ENCODE measurements around the gene PLAC8L1.

Gene PLAC8L1

DNA sequence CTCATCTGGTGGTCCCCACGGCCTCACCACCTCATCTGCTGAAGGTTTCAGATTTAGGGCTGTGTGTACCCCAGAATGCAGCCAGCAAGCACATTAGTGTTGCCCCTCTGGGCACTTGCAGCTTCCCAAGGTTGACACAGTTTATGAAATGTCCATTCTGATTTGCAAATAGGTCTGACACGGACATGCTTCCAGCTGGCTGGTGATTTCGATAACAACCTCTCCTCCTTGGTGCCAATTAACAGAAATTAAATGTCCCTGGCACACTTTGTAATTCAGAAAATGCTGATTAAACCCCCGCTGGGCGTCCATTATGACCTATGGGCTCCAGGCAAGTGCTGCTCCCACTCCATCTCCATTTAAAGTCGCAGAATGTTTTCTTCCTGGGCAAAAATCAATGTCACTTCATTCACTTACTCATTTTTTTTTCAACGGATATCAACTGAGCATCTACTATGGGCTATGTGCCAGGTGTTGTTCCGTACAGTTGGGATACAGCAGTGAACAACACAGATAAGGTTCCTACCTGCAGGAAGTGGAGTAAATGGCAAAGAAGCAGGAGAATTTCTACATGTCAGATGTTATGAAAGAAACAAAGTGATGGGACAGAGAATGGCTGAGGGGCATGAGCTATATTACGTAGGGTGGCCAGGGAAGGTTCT lies 32.0 kb downstream of the PLAC8L1 start:
- CTCF ChIA-PET, result no interaction called here

DNA sequence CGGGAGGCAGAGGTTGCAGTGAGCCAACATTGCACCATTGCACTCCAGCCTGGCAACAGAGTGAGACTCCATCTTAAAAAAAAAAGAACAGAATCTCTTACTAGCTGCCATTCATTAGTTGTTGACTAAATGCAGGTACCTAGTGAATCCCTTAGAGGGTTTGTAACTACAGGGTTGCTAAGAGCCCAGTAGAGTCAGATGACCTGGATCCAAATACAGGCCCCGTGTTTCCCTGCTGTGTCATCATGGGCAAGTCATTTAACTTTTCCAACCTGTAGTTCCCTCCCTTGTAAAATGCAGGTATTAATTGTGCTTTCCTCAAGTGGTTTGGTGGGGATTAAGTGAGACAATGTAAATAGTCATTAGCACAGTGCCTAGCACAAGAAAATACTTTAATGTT lies 32.8 kb downstream of the PLAC8L1 start:
- TF ChIP-seq, protein P1, sequence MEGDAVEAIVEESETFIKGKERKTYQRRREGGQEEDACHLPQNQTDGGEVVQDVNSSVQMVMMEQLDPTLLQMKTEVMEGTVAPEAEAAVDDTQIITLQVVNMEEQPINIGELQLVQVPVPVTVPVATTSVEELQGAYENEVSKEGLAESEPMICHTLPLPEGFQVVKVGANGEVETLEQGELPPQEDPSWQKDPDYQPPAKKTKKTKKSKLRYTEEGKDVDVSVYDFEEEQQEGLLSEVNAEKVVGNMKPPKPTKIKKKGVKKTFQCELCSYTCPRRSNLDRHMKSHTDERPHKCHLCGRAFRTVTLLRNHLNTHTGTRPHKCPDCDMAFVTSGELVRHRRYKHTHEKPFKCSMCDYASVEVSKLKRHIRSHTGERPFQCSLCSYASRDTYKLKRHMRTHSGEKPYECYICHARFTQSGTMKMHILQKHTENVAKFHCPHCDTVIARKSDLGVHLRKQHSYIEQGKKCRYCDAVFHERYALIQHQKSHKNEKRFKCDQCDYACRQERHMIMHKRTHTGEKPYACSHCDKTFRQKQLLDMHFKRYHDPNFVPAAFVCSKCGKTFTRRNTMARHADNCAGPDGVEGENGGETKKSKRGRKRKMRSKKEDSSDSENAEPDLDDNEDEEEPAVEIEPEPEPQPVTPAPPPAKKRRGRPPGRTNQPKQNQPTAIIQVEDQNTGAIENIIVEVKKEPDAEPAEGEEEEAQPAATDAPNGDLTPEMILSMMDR (IDR thresholded peaks at IDR 0.05; ENCODE audit: control extremely low read depth, extremely low read depth, low read depth, missing control alignments), result no peak
- ChIA-PET POLR2A (no interaction called here), CTCF (no interaction called here)
- no peak for DNase-seq (ENCODE audit: extremely low spot score)

More for the DNA sequence above, 32.0 kb downstream of the PLAC8L1 start:
- POLR2A ChIA-PET, result no interaction called here
- TF ChIP-seq, protein P1 (IDR thresholded peaks at IDR 0.05; ENCODE audit: control extremely low read depth, extremely low read depth, low read depth, missing control alignments), result no peak
- no peak for DNase-seq (ENCODE audit: extremely low spot score)

DNA sequence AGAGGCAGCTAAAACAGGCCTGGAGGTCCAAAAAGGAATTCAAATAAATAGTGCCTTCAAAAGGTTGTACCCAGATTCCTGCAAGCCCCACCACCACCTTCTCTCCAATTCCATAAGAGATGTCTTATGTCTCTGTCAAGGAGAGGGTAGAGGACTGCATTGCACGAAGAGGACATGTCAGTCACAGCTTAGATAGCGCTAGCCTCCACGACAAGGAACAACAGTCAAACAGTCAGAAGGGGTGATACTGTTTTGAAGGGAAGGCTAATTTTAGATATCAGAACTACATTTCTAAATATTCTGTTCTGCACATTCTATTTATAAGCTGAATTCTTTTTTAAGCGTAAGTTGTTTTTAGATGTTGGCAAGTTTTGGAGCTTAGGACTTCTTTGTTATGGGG lies 34.2 kb downstream of the PLAC8L1 start:
- POLR2A ChIA-PET, result no interaction called here
- TF ChIP-seq, protein P1 (IDR thresholded peaks at IDR 0.05; ENCODE audit: control extremely low read depth, extremely low read depth, low read depth, missing control alignments), result no peak
- CTCF ChIA-PET, result interaction anchor here (1.3 to 1.6 kb wide), 4 partner anchors 12 to 28 kb away, joined by 3 to 5 read pairs (median 4); no protein-coding TSS in a partner anchor
- no peak for DNase-seq (ENCODE audit: extremely low spot score)

DNA sequence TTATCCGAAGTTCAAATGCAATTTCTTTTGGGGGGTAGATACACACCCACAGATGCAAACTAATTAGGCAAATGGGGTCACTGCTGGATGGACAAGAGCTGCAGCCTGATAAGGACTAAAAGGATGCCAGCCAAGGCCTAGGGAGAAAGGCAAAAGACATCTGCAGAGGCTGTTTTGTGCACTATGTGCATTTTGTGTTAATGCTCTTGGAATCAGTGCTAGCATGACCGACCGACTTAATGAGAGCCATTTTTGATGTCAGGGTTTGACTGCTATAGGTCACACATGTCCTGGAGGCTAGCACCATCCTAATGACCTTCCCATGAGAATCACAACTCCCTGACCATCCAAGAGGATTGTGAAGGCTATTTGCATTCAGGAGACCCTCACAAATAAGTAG lies 34.6 kb downstream of the PLAC8L1 start:
- ChIA-PET CTCF (interaction anchor here (1.3 to 1.6 kb wide), 4 partner anchors 13 to 28 kb away, joined by 3 to 5 read pairs (median 4); no protein-coding TSS in a partner anchor), POLR2A (no interaction called here)
- no peak for DNase-seq (ENCODE audit: extremely low spot score)
- TF ChIP-seq, protein P1 (IDR thresholded peaks at IDR 0.05; ENCODE audit: control extremely low read depth, extremely low read depth, low read depth, missing control alignments), result no peak

DNA sequence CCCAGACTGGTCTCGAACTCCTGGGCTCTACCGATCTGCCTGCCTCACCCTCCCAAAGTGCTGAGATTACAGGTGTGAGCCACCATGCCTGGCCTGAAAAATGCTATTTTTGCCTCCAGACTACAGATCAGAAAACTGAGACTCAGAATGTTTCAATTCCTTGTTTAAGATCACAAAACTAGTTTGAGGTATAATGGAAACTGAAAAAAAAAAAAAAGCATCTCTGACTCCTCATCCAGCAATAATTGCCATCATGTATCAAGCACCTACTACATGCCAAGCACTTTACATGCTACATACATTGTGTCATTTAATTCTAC lies 35.6 kb downstream of the PLAC8L1 start:
- TF ChIP-seq, protein P1 (IDR thresholded peaks at IDR 0.05; ENCODE audit: control extremely low read depth, extremely low read depth, low read depth, missing control alignments), result no peak
- POLR2A ChIA-PET, result no interaction called here
- CTCF ChIA-PET, result no interaction called here
- DNase-seq (ENCODE audit: extremely low spot score), result no peak

DNA sequence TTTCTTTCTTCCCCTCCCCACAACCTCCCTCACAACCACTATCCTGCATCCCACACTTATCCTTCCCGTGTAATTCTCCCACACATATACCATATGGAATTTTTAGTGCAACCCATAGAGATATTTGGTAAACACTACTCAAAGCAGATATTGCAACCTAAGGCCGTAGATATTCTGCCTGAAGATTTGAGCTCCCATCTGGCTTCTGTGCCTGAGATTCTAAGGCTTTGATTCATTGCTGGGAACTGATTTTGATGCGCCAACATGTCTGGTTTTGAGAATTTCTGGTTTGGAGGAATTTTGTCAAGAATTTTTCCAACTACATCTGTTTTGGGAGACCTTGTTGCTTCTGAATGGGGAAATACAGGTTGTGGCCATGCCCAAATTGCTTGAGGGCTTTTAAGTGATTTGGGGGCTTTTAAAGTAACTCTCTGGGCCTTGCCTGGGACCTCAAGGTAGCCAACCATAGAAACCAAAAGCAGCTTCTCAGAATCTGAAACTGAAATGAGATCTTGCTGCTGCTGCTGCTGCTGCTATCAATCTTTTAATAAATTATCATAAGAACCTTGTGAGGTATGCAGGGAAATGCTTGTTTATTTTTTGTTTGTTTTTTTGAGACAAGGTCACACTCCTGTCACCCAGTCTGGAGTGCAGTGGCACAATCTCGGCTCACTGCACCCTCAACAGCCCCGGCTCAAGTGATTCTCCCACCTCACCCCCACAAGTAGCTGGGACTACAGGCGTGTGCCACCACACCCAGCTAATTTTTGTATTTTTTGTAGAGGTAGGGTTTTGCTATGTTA lies 36.2 kb downstream of the PLAC8L1 start:
- DNase-seq (ENCODE audit: extremely low spot score), result peak; percentile 29
- ChIA-PET POLR2A (no interaction called here), CTCF (interaction anchor here (1.0 kb wide), 1 partner anchor 35 kb away, joined by 3 read pairs; no protein-coding TSS in a partner anchor)
- TF ChIP-seq, protein P1 (IDR thresholded peaks at IDR 0.05; ENCODE audit: control extremely low read depth, extremely low read depth, low read depth, missing control alignments), result no peak
